Erythroblast (primary cell): Measurements from ENCODE around the gene EPB41L1.

Experiments
- DNase-seq, 2 experiments: peaks; one replicate each; lab custom pipeline; 2025; lab: John Stamatoyannopoulos, UW
- GATA1 ChIP-seq: IDR thresholded peaks from 2 replicates; pipeline ENCODE4 v1.6.1; 2011; ENCODE audit warnings: low read depth, mild to moderate bottlenecking, control low read depth, low read length, moderate library complexity
- POLR2A ChIP-seq: IDR thresholded peaks from 2 replicates; pipeline ENCODE4 v1.6.1; 2011; ENCODE audit warnings: mild to moderate bottlenecking, low read length

EPB41L1 gene

DNA sequence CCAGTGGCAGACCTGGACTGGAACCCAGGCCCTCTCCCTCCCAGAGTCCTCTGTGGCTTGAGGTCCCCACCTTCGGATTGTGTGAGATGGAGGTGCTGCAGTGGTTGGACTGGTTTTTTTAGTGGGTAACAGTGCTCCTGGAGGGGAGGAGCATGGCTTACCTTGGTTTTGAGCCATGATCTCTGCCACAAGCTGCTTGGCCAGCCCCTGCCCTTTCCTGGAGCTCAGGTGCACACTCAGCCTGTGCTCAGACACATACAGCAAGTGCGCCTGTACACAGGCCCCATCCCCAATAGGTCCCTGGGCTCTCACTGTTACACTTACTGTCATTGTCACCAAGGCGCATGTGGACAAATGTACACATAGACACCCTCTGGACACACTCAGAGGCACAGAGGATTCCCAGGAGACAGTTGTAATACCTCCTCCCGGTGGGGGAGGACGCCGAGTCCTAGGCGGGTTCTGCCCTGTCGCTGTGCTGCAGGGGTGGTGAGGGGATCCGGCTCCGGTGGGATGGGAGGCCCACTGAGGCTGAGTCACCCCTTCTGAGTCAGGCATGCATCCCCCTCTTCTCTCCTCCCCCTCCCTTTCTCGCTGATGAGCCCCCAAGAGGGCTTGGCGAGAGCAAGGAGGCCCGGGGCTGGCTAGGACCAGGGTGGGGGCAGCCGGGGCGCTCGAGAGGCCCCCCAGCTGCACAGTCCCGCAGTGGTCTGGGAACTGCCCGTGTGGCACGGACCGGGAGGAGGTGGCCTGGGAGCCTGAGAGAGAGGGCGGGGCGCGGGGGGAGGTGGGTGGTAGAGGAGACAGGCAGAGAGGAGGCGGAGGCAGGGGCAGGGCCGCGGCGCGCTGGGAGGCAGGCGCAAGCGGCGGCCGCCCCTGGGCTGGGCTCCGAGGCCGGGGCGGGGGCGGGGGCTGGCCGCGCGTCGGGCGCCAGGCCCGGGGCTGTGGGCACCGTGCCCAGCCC, 522 bp upstream of the EPB41L1 start:
- peak; percentile 11 to 26 for DNase-seq
- no peak for TF ChIP-seq GATA1
- no peak for TF ChIP-seq POLR2A

- TF ChIP-seq POLR2A, result no peak
- TF ChIP-seq GATA1, result no peak
- no peak for DNase-seq
Observed at GRCh38 chr20:36155629-36155971, 1.1 kb downstream of the EPB41L1 start.

DNA sequence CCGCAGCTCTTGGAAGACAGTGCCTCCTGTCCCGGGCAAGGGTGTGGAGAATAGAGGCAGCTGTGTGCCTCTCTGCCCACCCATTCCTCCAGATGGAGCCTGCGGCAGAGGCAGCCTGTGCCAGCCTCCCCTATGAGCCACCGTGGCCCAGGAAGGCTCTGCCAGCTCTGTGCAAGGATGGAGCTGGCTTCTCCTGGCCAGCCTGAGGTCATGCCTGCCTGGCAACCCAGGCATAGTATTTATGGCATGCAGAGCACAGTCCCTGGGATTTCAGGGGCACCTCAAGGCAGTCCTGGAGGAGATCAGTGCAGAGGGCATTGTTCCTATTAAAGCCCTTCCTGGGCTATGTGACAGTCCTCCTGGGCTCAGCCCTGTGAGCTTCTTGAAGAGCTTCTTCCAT, 1.5 kb downstream of the EPB41L1 start:
- TF ChIP-seq GATA1 (no peak), POLR2A (no peak)
- no peak for DNase-seq

DNA sequence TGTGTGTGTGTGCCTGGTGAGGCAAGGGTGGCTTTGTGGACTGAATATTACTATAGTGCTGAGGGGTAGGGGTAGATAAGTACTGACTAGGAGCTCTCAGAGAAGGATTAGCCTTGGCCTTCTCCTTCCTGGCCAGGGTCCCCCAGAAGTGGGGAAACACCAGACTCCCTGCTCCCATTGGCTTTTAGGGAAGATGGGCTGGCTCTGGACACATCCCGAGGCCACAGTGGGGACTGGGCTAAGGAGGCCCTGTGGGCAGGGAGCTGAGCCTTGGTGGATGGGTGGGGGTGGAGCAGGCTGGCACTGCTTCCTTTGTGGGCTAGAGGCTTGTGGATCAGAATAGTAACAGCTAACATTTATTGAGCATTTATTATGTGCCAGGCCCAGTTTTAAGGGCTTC, 3.1 kb downstream of the EPB41L1 start:
- no peak for TF ChIP-seq POLR2A
- TF ChIP-seq GATA1, result no peak

GRCh38 chr20:36158160-36158741, 3.7 kb downstream of the EPB41L1 start:
- no peak for TF ChIP-seq GATA1
- TF ChIP-seq POLR2A, result no peak
- no peak for DNase-seq

More for the DNA sequence above, 3.1 kb downstream of the EPB41L1 start:
- no peak for DNase-seq

GRCh38 chr20:36159833-36160232, 5.3 kb downstream of the EPB41L1 start:
- no peak for DNase-seq
- TF ChIP-seq GATA1 (no peak), POLR2A (no peak)

GRCh38 chr20:36162272-36162966, 7.9 kb downstream of the EPB41L1 start:
- DNase-seq, result peak; percentile 6 to 16
- TF ChIP-seq POLR2A, result no peak

GRCh38 chr20:36167902-36168503, 13.5 kb downstream of the EPB41L1 start:
- TF ChIP-seq GATA1, result no peak
- no peak for TF ChIP-seq POLR2A
- DNase-seq, result no peak

DNA sequence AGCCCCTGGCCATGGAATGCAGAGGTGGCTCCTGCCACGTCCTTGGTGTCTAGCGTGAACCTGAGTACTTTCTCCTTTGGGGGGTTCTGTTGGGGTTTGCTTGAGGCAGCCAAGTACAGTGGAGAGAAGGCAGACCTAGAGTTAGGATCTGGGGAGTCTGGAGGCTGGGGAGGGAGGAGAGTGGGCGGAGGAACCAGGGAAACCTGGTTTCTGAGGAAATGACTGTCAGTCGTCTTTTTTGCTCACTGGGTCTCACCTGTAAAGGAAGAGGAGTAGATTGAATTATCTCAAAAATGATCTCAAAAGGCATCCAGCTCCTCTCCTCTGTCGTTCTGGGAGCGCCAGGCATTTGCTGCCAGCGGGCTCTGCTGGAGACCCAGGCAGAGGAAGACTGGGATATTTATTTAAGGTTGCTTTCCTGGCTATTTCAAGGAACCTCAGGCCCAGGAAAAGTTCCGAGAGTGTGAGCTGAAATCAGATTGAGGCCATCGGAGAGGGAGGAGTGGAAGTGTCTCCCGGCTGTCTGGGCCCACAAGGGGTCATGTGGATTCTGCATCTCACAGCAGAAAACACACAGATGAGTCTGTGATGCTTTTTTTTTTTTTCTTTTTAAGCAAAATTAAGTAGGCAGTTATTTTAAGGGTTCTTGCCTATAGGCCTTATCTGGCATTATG, 16.1 kb downstream of the EPB41L1 start:
- TF ChIP-seq POLR2A (no peak), GATA1 (no peak)
- DNase-seq, result no peak

DNA sequence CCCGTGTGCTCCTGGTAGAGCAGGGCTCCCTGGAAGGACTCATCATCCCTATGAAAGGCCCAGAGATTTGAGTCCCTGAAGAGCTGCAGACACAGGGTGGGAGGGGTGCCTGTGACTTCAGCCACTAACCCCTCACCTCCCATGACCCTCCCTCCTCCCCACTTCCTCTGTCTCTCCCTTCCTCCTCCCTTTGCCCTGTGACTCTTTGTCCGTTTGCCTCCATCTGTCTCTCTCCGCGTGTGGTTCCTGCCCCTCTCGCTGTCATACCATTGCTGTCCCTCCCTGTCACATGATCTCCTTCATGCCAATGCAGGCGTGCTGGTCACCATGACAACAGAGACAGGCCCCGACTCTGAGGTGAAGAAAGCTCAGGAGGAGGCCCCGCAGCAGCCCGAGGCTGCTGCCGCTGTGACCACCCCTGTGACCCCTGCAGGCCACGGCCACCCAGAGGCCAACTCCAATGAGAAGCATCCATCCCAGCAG, 19.0 kb downstream of the EPB41L1 start:
- DNase-seq, result peak; percentile 19 to 21

DNA sequence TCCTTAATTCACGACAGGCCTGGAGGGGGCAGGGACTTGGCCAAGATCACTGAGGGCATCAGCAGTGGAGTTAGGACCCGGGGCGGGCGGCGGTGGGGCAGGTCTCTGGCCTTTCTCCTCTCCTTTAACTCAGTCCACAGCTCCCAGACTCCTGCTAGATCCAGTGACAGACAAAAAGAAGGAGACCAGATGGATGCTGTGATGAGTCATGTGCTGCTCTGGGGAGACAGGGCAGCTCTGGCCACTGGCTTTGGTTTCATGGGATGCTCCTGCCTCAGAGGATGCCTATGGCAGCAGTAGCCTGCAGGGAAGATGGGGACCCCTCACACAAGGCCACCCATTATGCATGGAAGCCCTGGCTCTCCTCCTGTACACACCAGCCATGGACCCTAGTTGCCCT, 20.5 kb downstream of the EPB41L1 start:
- no peak for DNase-seq
- TF ChIP-seq GATA1 (no peak), POLR2A (no peak)

More for the DNA sequence above, 19.0 kb downstream of the EPB41L1 start:
- TF ChIP-seq POLR2A, result no peak
- no peak for TF ChIP-seq GATA1

- TF ChIP-seq GATA1 (no peak), POLR2A (no peak)
- no peak for DNase-seq
Observed at GRCh38 chr20:36175475-36175995, 21.0 kb downstream of the EPB41L1 start.

DNA sequence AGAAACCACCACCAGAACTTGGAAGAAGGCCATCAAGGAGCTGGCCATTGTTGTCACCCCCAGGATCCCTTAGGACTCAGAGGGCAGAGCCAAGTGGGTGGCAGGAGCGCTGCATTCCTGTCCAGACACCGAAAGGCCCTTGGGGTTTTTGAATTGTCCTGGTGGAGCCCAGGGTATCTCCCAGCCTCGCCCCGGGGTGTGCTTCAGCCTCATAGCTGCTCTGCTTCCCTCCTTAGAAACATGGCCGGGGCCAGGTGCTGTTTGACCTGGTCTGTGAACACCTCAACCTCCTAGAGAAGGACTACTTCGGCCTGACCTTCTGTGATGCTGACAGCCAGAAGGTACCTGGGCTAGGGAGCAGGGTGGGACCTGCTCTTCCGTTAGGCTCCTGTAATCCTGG, 23.2 kb downstream of the EPB41L1 start:
- TF ChIP-seq GATA1 (no peak), POLR2A (no peak)
- DNase-seq, result no peak
